Gastroesophageal sphincter (tissue), 4 donors: ENCODE results near the gene TMEM170B. TPM values are rescaled to one million over a fixed set of nuclear protein-coding genes. Genes with fewer than 3 reads are reported as not detected.

Experiments
- ATAC-seq: fragments of 150-250 bp; one replicate; pipeline ENCODE4 v1.9.1; 2016; ENCODE audit warnings: mild to moderate bottlenecking, moderate library complexity
- H3K27ac ChIP-seq, 4 donors: fragments of 200-600 bp; sonication (generic) in 3 of 4; 1 replicate in 3 of 4; 2 replicates in 1 of 4; pipeline ENCODE4 v1.5.1; 2016 to 2019
- H3K27me3 ChIP-seq: fragments of 200-600 bp; sonication (generic); one replicate; pipeline ENCODE4 v1.5.1; 2019
- H3K36me3 ChIP-seq, 2 donors: fragments of 200-600 bp; sonication (generic); one replicate each; pipeline ENCODE4 v1.5.1; 2019; ENCODE audit warnings: control low read depth in 1 of 2
- H3K4me1 ChIP-seq, 3 donors: fragments of 200-600 bp; sonication (generic); 1 replicate in 2 of 3; 2 replicates in 1 of 3; pipeline ENCODE4 v1.5.1; 2016 to 2019; ENCODE audit warnings: control low read depth in 2 of 3
- H3K4me3 ChIP-seq, 2 donors: fragments of 200-600 bp; sonication (generic); one replicate each; pipeline ENCODE4 v1.5.1; 2019; ENCODE audit warnings: mild to moderate bottlenecking in 1 of 2, moderate library complexity in 1 of 2
- H3K9me3 ChIP-seq, 3 donors: fragments of 200-600 bp; sonication (generic); one replicate each; pipeline ENCODE4 v1.5.1; 2017 to 2019; ENCODE audit warnings: control low read depth in 2 of 3
- EP300 ChIP-seq: sonication (generic); formaldehyde crosslinking; IDR thresholded peaks from one replicate; pipeline ENCODE4 v1.6.1; 2017; ENCODE audit warnings: antibody characterized with exemption, mild to moderate bottlenecking
- POLR2A ChIP-seq, 2 donors: fragments of 450-650 bp; IDR thresholded peaks; one replicate each; pipeline ENCODE4 v1.6.1; 2017; ENCODE audit warnings: antibody characterized with exemption in 2 of 2, mild to moderate bottlenecking in 2 of 2, moderate library complexity in 1 of 2
- POLR2AphosphoS5 ChIP-seq: sonication (generic); formaldehyde crosslinking; IDR thresholded peaks from one replicate; pipeline ENCODE4 v1.6.1; 2017; ENCODE audit warnings: antibody characterized with exemption
- WGBS, 2 donors: methylation state at CpG; one replicate each; pipeline ENCODE4 v1.1.5; 2018; ENCODE audit warnings: low coverage in 1 of 2; 5-methylcytosine and 5-hydroxymethylcytosine counted together
- total RNA-seq, 4 donors: library from RNA; depleted of rRNA; stranded (reverse); fragments of >200 nt; gene quantifications; one replicate each; pipeline ENCODE4 v1.1.0, GENCODE V29; 2016
- TF ChIP-seq, protein P1 (sequence below), 4 experiments: fragments of 200-600 bp in 2 of 4; fragments of 450-650 bp in 2 of 4; sonication (generic) in 1 of 4; IDR thresholded peaks; one replicate each; pipeline ENCODE4 v1.5.1; 2017 to 2019; ENCODE audit warnings: antibody characterized with exemption in 4 of 4, mild to moderate bottlenecking in 2 of 4, moderate library complexity in 2 of 4

TMEM170B gene
- total RNA-seq, 4 donors from 2014 or later = 8.0 to 8.6 (median 8.3) TPM

- H3K4me1 ChIP-seq = peaks cover 0 to 5% (median 3%) of the 10 kb centered on the region in 3 donors
- H3K9me3 ChIP-seq = no peaks in the 10 kb centered on the region
- ATAC-seq = no peak
- no peaks in the 10 kb centered on the region for H3K36me3 ChIP-seq
- no peak for TF ChIP-seq POLR2AphosphoS5
- no peak for TF ChIP-seq POLR2A (IDR thresholded peaks at IDR 0.05)
- no peak for TF ChIP-seq EP300
- TF ChIP-seq, protein P1, sequence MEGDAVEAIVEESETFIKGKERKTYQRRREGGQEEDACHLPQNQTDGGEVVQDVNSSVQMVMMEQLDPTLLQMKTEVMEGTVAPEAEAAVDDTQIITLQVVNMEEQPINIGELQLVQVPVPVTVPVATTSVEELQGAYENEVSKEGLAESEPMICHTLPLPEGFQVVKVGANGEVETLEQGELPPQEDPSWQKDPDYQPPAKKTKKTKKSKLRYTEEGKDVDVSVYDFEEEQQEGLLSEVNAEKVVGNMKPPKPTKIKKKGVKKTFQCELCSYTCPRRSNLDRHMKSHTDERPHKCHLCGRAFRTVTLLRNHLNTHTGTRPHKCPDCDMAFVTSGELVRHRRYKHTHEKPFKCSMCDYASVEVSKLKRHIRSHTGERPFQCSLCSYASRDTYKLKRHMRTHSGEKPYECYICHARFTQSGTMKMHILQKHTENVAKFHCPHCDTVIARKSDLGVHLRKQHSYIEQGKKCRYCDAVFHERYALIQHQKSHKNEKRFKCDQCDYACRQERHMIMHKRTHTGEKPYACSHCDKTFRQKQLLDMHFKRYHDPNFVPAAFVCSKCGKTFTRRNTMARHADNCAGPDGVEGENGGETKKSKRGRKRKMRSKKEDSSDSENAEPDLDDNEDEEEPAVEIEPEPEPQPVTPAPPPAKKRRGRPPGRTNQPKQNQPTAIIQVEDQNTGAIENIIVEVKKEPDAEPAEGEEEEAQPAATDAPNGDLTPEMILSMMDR (IDR thresholded peaks at IDR 0.05) = no peak
- no peaks in the 10 kb centered on the region for H3K27me3 ChIP-seq
- no peak overlapping the region for H3K4me3 ChIP-seq
- 67% methylated on average over 1 of the region's 1 CpG for WGBS, 2 donors
- no peak overlapping the region for H3K27ac ChIP-seq
Measured at GRCh38 chr6:11497881-11498280, 39.7 kb upstream of the TMEM170B start.

- WGBS, 2 donors = 61 to 83% methylated on average over 1 to 2 of the region's 2 CpGs
- H3K9me3 ChIP-seq = no peaks in the 10 kb centered on the region
- no peaks in the 10 kb centered on the region for H3K27me3 ChIP-seq
- H3K4me3 ChIP-seq = no peak overlapping the region
- H3K4me1 ChIP-seq = peaks cover 0 to 5% (median 3%) of the 10 kb centered on the region in 3 donors
- H3K36me3 ChIP-seq = no peaks in the 10 kb centered on the region
- no peak for ATAC-seq
- TF ChIP-seq, protein P1 (IDR thresholded peaks at IDR 0.05) = no peak
- no peak for TF ChIP-seq POLR2AphosphoS5
- TF ChIP-seq POLR2A (IDR thresholded peaks at IDR 0.05) = no peak
- no peak for TF ChIP-seq EP300
- no peak overlapping the region for H3K27ac ChIP-seq
Measured at GRCh38 chr6:11500008-11500407, 37.5 kb upstream of the TMEM170B start.

DNA sequence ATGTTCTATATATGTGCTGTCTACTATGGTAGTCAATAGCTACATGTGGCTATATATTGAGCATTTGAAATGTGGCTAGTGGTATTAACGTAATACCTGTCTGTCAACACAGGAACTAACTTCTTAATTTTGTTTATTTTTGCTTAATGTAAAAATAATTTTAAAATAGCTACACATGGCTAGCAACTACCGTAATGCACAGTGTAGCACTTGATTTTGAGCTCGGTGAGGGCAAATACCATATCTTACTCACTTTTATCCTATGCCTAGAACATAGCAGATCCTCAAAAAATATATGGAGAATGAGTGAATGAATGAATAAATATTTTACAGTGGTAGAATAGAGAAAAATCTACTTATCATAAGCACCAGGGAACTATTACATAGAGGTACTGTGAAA, 28.1 kb upstream of the TMEM170B start:
- WGBS, 2 donors = 95 to 97% methylated on average over 3 of the region's 3 CpGs
- H3K27me3 ChIP-seq = no peaks in the 10 kb centered on the region

GRCh38 chr6:11514672-11515071, 22.9 kb upstream of the TMEM170B start:
- Histone ChIP-seq H3K4me3 (no peak overlapping the region), H3K9me3 (peaks cover 0 to 16% (median 0%) of the 10 kb centered on the region in 3 donors), H3K36me3 (no peaks in the 10 kb centered on the region), H3K27ac (no peak overlapping the region), H3K27me3 (no peaks in the 10 kb centered on the region), H3K4me1 (no peaks in the 10 kb centered on the region)
- no peak for ATAC-seq
- 40 to 88% methylated on average over 3 of the region's 3 CpGs for WGBS, 2 donors
- TF ChIP-seq POLR2A (IDR thresholded peaks at IDR 0.05) (no peak), POLR2AphosphoS5 (no peak), EP300 (no peak)
- TF ChIP-seq, protein P1 (IDR thresholded peaks at IDR 0.05) = no peak

More for the DNA sequence above, 28.1 kb upstream of the TMEM170B start:
- H3K4me1 ChIP-seq = no peaks in the 10 kb centered on the region
- no peak for ATAC-seq
- no peaks in the 10 kb centered on the region for H3K36me3 ChIP-seq
- peaks cover 0 to 4% (median 0%) of the 10 kb centered on the region in 3 donors for H3K9me3 ChIP-seq
- no peak overlapping the region for H3K27ac ChIP-seq
- no peak overlapping the region for H3K4me3 ChIP-seq
- no peak for TF ChIP-seq POLR2AphosphoS5
- TF ChIP-seq, protein P1 (IDR thresholded peaks at IDR 0.05) = no peak
- TF ChIP-seq EP300 = no peak
- no peak for TF ChIP-seq POLR2A (IDR thresholded peaks at IDR 0.05)

DNA sequence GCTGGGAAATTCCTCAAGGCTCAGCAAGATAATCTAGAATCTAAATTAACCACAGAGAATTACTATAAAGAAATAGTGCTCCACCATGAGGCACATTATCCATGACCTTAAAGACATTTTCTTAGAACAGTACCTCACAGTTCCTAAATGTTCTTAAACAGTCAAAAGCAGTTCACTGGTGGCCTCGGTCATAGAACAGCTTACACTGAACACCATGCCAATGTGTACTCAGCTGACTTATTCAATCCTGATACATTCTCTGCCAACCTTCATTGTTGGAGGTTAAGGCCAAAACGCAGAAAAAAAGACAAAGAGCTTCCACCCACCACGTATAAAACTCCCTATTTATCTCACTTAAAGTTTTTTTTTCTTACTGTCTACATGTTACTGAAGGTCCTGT, 21.8 kb upstream of the TMEM170B start:
- Histone ChIP-seq H3K27ac (no peak overlapping the region), H3K9me3 (peaks cover 0 to 16% (median 0%) of the 10 kb centered on the region in 3 donors), H3K4me3 (no peak overlapping the region), H3K27me3 (no peaks in the 10 kb centered on the region), H3K4me1 (no peaks in the 10 kb centered on the region), H3K36me3 (no peaks in the 10 kb centered on the region)
- ATAC-seq = no peak
- no peak for TF ChIP-seq POLR2AphosphoS5
- TF ChIP-seq POLR2A (IDR thresholded peaks at IDR 0.05) = no peak
- WGBS, 2 donors = 47 to 52% methylated on average over 3 of the region's 3 CpGs
